WTC11 (cell line): Measurements from ENCODE around the gene NT5DC1. TPM values are rescaled to one million over a fixed set of nuclear protein-coding genes. Genes with fewer than 3 reads are reported as not detected.

Experiments
- ATAC-seq: fragments of 200-7000 bp; cut with Tn5 transposase; 2 replicates; pipeline ENCODE4 v1.10.0; 2021; ENCODE audit warnings: mild to moderate bottlenecking, moderate library complexity
- CTCF ChIA-PET: fragments of 300-600 bp; sonication (Branson Sonifier 250); formaldehyde crosslinking; loops from one replicate; lab custom pipeline; 2021; ENCODE audit warnings: antibody characterized with exemption; lab: Charles Lee
- POLR2A ChIA-PET: fragments of 350-600 bp; sonication (Branson Sonifier 250); formaldehyde crosslinking; loops from one replicate; lab custom pipeline; 2021; ENCODE audit warnings: antibody characterized with exemption; lab: Charles Lee
- DNase-seq: peaks from one replicate; pipeline ENCODE4 v3.0.0; 2021; ENCODE audit warnings: low spot score
- H3K27ac Mint-ChIP-seq: 2 replicates; pipeline ENCODE4 v1.8.0; 2021; ENCODE audit warnings: mixed read lengths
- H3K27me3 Mint-ChIP-seq: 2 replicates; pipeline ENCODE4 v1.8.0; 2021; ENCODE audit warnings: low read depth, mild to moderate bottlenecking, moderate library complexity, mixed read lengths
- H3K36me3 Mint-ChIP-seq: 2 replicates; pipeline ENCODE4 v1.8.0; 2021; ENCODE audit warnings: mixed read lengths
- H3K4me1 Mint-ChIP-seq: 2 replicates; pipeline ENCODE4 v1.8.0; 2022; ENCODE audit warnings: mixed read lengths
- H3K4me3 Mint-ChIP-seq: 2 replicates; pipeline ENCODE4 v1.8.0; 2021; ENCODE audit warnings: mild to moderate bottlenecking, moderate library complexity, mixed read lengths
- H3K9me3 Mint-ChIP-seq: 2 replicates; pipeline ENCODE4 v1.8.0; 2021; ENCODE audit warnings: mixed read lengths
- AR ChIP-seq: fragments of 250-450 bp; sonication (Bioruptor Pico); IDR thresholded peaks from 2 replicates; pipeline ENCODE4 v1.9.0; 2021; ENCODE audit warnings: mild to moderate bottlenecking
- ATF1 ChIP-seq: sonication (generic); formaldehyde crosslinking; IDR thresholded peaks from 2 replicates; pipeline ENCODE4 v1.8.1; 2023; ENCODE audit warnings: mild to moderate bottlenecking, moderate library complexity, missing genetic modification reagents
- ATF3 ChIP-seq: sonication (generic); formaldehyde crosslinking; conservative IDR thresholded peaks from 2 replicates; pipeline ENCODE4 v1.8.1; 2022; ENCODE audit warnings: mild to moderate bottlenecking, missing genetic modification reagents
- ATF6 ChIP-seq: sonication (generic); formaldehyde crosslinking; IDR thresholded peaks from 2 replicates; pipeline ENCODE4 v1.8.1; 2023; ENCODE audit warnings: mild to moderate bottlenecking, missing genetic modification reagents
- E2F1 ChIP-seq: sonication (generic); formaldehyde crosslinking; IDR thresholded peaks from 2 replicates; pipeline ENCODE4 v1.8.0; 2022; ENCODE audit warnings: mild to moderate bottlenecking, missing genetic modification reagents
- ELF4 ChIP-seq: sonication (generic); formaldehyde crosslinking; IDR thresholded peaks from 2 replicates; pipeline ENCODE4 v1.8.1; 2022; ENCODE audit warnings: low read depth, mild to moderate bottlenecking, moderate library complexity, missing genetic modification reagents
- ETV6 ChIP-seq: sonication (generic); formaldehyde crosslinking; IDR thresholded peaks from 2 replicates; pipeline ENCODE4 v1.8.1; 2022; ENCODE audit warnings: mild to moderate bottlenecking, missing genetic modification reagents
- FOXJ3 ChIP-seq: sonication (generic); formaldehyde crosslinking; IDR thresholded peaks from 2 replicates; pipeline ENCODE4 v1.9.0; 2021; ENCODE audit warnings: missing genetic modification reagents, mild to moderate bottlenecking, borderline replicate concordance
- FOXP4 ChIP-seq: sonication (generic); formaldehyde crosslinking; IDR thresholded peaks from 2 replicates; pipeline ENCODE4 v1.8.0; 2022; ENCODE audit warnings: mild to moderate bottlenecking, missing genetic modification reagents
- GABPB1 ChIP-seq: sonication (generic); formaldehyde crosslinking; IDR thresholded peaks from 2 replicates; pipeline ENCODE4 v1.8.1; 2023; ENCODE audit warnings: mild to moderate bottlenecking, missing genetic modification reagents
- JAZF1 ChIP-seq: fragments of 250-450 bp; sonication (Bioruptor Pico); IDR thresholded peaks from 2 replicates; pipeline ENCODE4 v1.9.0; 2021; ENCODE audit warnings: moderate library complexity, mild to moderate bottlenecking, inconsistent platforms
- JUN ChIP-seq: sonication (generic); formaldehyde crosslinking; IDR thresholded peaks from 2 replicates; pipeline ENCODE4 v1.8.0; 2023; ENCODE audit warnings: mild to moderate bottlenecking, missing genetic modification reagents
- KAT7 ChIP-seq: sonication (generic); formaldehyde crosslinking; IDR thresholded peaks from 2 replicates; pipeline ENCODE4 v1.8.1; 2023; ENCODE audit warnings: missing genetic modification reagents, mild to moderate bottlenecking, borderline replicate concordance
- MXD4 ChIP-seq: fragments of 250-450 bp; sonication (Bioruptor Pico); IDR thresholded peaks from 2 replicates; pipeline ENCODE4 v1.8.0; 2021; ENCODE audit warnings: mild to moderate bottlenecking, moderate library complexity, borderline replicate concordance
- NR3C1 ChIP-seq: sonication (generic); formaldehyde crosslinking; conservative IDR thresholded peaks from 2 replicates; pipeline ENCODE4 v1.8.1; 2023; ENCODE audit warnings: low read depth, mild to moderate bottlenecking, missing genetic modification reagents
- RELA ChIP-seq: sonication (generic); formaldehyde crosslinking; IDR thresholded peaks from 2 replicates; pipeline ENCODE4 v1.8.1; 2022; ENCODE audit warnings: missing genetic modification reagents, mild to moderate bottlenecking, borderline replicate concordance
- SP1 ChIP-seq: sonication (generic); formaldehyde crosslinking; conservative IDR thresholded peaks from 2 replicates; pipeline ENCODE4 v1.8.1; 2022; ENCODE audit warnings: missing genetic modification reagents
- STAT6 ChIP-seq: sonication (generic); formaldehyde crosslinking; conservative IDR thresholded peaks from 2 replicates; pipeline ENCODE4 v1.8.1; 2023; ENCODE audit warnings: mild to moderate bottlenecking, low read depth, missing genetic modification reagents, moderate library complexity
- TEAD1 ChIP-seq: sonication (generic); formaldehyde crosslinking; IDR thresholded peaks from 2 replicates; pipeline ENCODE4 v1.8.0; 2022; ENCODE audit warnings: mild to moderate bottlenecking, missing genetic modification reagents
- TEAD4 ChIP-seq: sonication (generic); formaldehyde crosslinking; IDR thresholded peaks from 2 replicates; pipeline ENCODE4 v1.8.0; 2022; ENCODE audit warnings: mild to moderate bottlenecking, missing genetic modification reagents
- ZNF121 ChIP-seq: sonication (generic); formaldehyde crosslinking; IDR thresholded peaks from 2 replicates; pipeline ENCODE4 v1.8.0; 2023; ENCODE audit warnings: missing genetic modification reagents
- ZNF671 ChIP-seq: fragments of 250-450 bp; sonication (Bioruptor Pico); IDR thresholded peaks from 2 replicates; pipeline ENCODE4 v1.8.0; 2021; ENCODE audit warnings: mild to moderate bottlenecking
- total RNA-seq: library from RNA; stranded (reverse); gene quantifications from 3 replicates; pipeline ENCODE4 v1.2.3, GENCODE V29; 2021

Gene NT5DC1
- total RNA-seq, 1 experiment from 2014 or later: 67.9 TPM

GRCh38 chr6:116279232-116280160 is 178.8 kb downstream of the NT5DC1 start, which contains the start of gene TSPYL1:
TSPYL1 (minus strand) TSS chr6:116279930; CDS start chr6:116279830, 100 bp downstream.
- Mint-ChIP-seq H3K36me3 (peaks cover 23% of the 10 kb centered on the region), H3K4me3 (peak within 1 kb of the TSS; percentile 96), H3K27me3 (no peaks in the 10 kb centered on the region), H3K27ac (peak within 1 kb of the TSS; percentile 100), H3K9me3 (no peaks in the 10 kb centered on the region), H3K4me1 (peaks cover 55% of the 10 kb centered on the region)
- DNase-seq: peak; percentile 95
- ChIA-PET POLR2A (interaction anchor here (0.6 to 3.1 kb wide), 10 partner anchors 8 to 500 kb away, joined by 3 to 15 read pairs (median 4); partner anchors contain the start of genes CALHM5, DSE, RWDD1 and TSPYL4), CTCF (interaction anchor here (0.6 to 5.1 kb wide), 9 partner anchors 8 to 255 kb away, joined by 3 to 38 read pairs (median 4); partner anchors contain the start of gene DSE)
- peak; percentile 97 for ATAC-seq
- TF ChIP-seq ZNF671 (CRISPR knock-in tag) (no peak), KAT7 (CRISPR knock-in tag) (no peak), RELA (CRISPR knock-in tag) (no peak), JAZF1 (no peak), ETV6 (CRISPR knock-in tag) (0 out of 2 replicates have a peak, but pooled peaks have one; percentile 14), AR (CRISPR knock-in tag) (no peak), FOXP4 (CRISPR knock-in tag) (peak; percentile 29; the same call in 1 of the 2 replicates), E2F1 (0 out of 2 replicates have a peak, but pooled peaks have one; percentile 20), TEAD4 (CRISPR knock-in tag) (no peak), ZNF121 (CRISPR knock-in tag) (no peak), ELF4 (CRISPR knock-in tag) (no peak), ATF3 (CRISPR knock-in tag) (no peak), TEAD1 (CRISPR knock-in tag) (no peak; the same call in 1 of the 2 replicates), SP1 (CRISPR knock-in tag) (0 out of 2 replicates have a peak, but pooled peaks have one; percentile 27), FOXJ3 (no peak), ATF1 (CRISPR knock-in tag) (0 out of 2 replicates have a peak, but pooled peaks have one; percentile 43), JUN (no peak; the same call in 1 of the 2 replicates), ATF6 (CRISPR knock-in tag) (no peak), GABPB1 (CRISPR knock-in tag) (peak; percentile 79), STAT6 (CRISPR knock-in tag) (no peak), NR3C1 (0 out of 2 replicates have a peak, but pooled peaks have one; percentile 41), MXD4 (CRISPR knock-in tag) (no peak)
